OCI-LY1 (cell line): ENCODE data around the gene PLEKHM1.
"Not testable (repeated sequence)": the region's sequence is repeated elsewhere in the genome, so short reads cannot be mapped to it uniquely, and the experiment has no call there.

Experiments used
- H2AFZ ChIP-seq: fragments of 200-600 bp; sonication (generic), shearing (Covaris generic); 2 replicates; pipeline ENCODE4 v1.6.0; 2014; ENCODE audit warnings: antibody characterized with exemption, mild to moderate bottlenecking, low read length
- H3F3A ChIP-seq: fragments of 200-600 bp; sonication (generic), shearing (Covaris generic); 2 replicates; pipeline ENCODE4 v1.6.0; 2014; ENCODE audit warnings: mild to moderate bottlenecking, antibody characterized with exemption, low read length, moderate library complexity; ENCODE audit not compliant: insufficient read depth
- H3K27ac ChIP-seq: fragments of 200-600 bp; sonication (generic); 2 replicates; pipeline ENCODE4 v1.5.1; 2014; ENCODE audit warnings: low read length, mixed run types, mild to moderate bottlenecking, low read depth; ENCODE audit not compliant: poor library complexity, severe bottlenecking
- H3K27me3 ChIP-seq: fragments of 200-600 bp; sonication (generic); 2 replicates; pipeline ENCODE4 v1.6.0; 2014; ENCODE audit warnings: antibody characterized with exemption, mild to moderate bottlenecking, low read length, moderate library complexity; ENCODE audit not compliant: insufficient read depth
- H3K36me3 ChIP-seq: fragments of 200-600 bp; sonication (generic); 2 replicates; pipeline ENCODE4 v1.6.1; 2014; ENCODE audit warnings: mild to moderate bottlenecking, antibody characterized with exemption, low read length, moderate library complexity, mixed read lengths; ENCODE audit not compliant: insufficient read depth
- H3K4me1 ChIP-seq: fragments of 200-600 bp; sonication (generic); 2 replicates; pipeline ENCODE4 v1.5.1; 2014; ENCODE audit warnings: mild to moderate bottlenecking, low read length, moderate library complexity; ENCODE audit not compliant: insufficient read depth, severe bottlenecking
- H3K4me2 ChIP-seq: fragments of 200-600 bp; sonication (generic), shearing (Covaris generic); 2 replicates; pipeline ENCODE4 v1.6.1; 2014; ENCODE audit warnings: low read length
- H3K4me3 ChIP-seq: fragments of 200-600 bp; sonication (generic); 2 replicates; pipeline ENCODE4 v1.5.1; 2014; ENCODE audit warnings: low read length, low read depth, mild to moderate bottlenecking, mixed read lengths; ENCODE audit not compliant: poor library complexity, severe bottlenecking
- H3K79me2 ChIP-seq: fragments of 200-600 bp; shearing (Covaris generic); 2 replicates; pipeline ENCODE4 v1.6.1; 2016; ENCODE audit warnings: mixed run types, low read length, mixed read lengths; ENCODE audit not compliant: insufficient read depth
- H3K9ac ChIP-seq: fragments of 200-600 bp; sonication (generic), shearing (Covaris generic); 2 replicates; pipeline ENCODE4 v1.6.1; 2014; ENCODE audit warnings: mild to moderate bottlenecking, low read length, mixed read lengths
- H3K9me2 ChIP-seq: fragments of 200-600 bp; sonication (generic), shearing (Covaris generic); 2 replicates; pipeline ENCODE4 v1.6.1; 2014; ENCODE audit warnings: low read depth, mild to moderate bottlenecking, low read length, mixed read lengths
- H3K9me3 ChIP-seq: fragments of 200-600 bp; shearing (Covaris generic); 2 replicates; pipeline ENCODE4 v1.6.1; 2014; ENCODE audit warnings: low read length, mixed read lengths
- H4K20me1 ChIP-seq: fragments of 200-600 bp; sonication (generic), shearing (Covaris generic); 2 replicates; pipeline ENCODE4 v1.6.0; 2016; ENCODE audit warnings: mild to moderate bottlenecking, low read length; ENCODE audit not compliant: insufficient read depth

Gene PLEKHM1

DNA sequence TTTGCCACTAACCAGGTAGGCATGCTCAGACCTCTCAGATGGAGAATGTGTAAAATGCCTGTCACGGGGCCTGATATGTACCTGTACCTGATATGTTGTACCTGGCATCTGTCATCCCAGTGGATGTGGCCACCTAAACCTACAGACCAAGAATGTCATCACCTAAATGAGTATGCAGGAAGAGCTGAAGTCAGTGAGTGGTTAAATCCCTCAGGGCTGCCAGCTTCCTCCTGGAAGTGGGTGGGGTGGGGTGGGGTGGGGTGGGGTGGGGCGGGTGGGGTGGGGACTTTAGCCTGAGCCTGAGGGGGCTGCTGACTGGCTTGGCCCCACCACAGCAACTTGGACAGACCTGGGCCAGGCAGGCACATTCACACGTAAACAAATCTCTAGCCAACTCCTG lies 7.3 kb downstream of the PLEKHM1 start:
- H3K79me2 ChIP-seq, H3K4me2 ChIP-seq, H3K36me3 ChIP-seq, H2AFZ ChIP-seq, H3K27me3 ChIP-seq, H3K4me3 ChIP-seq, H3K27ac ChIP-seq, H4K20me1 ChIP-seq, H3F3A ChIP-seq, H3K4me1 ChIP-seq, H3K9me2 ChIP-seq, H3K9ac ChIP-seq, H3K9me3 ChIP-seq: not testable (repeated sequence)

GRCh38 chr17:45482317-45482716 lies 8.2 kb downstream of the PLEKHM1 start:
- not testable (repeated sequence) for H4K20me1 ChIP-seq

DNA sequence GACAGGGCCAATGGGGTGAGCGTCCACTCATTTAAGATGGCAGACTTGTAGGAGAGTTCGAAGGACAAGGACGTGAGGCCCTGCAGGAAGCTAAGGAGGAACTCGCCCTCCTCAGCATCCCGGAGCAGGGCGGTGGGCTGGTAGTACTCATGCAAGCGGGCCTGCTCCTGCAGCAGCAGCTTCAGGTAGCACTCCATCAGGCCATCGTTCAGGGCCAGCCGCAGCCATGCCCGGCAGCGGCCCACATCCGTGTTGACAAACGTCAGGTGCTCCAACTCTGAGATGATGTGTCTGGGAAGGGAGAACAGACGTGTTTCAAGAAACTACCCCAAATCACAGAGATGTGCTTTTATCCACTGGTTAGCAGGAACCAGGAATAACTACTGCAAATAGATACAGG lies 15.1 kb downstream of the PLEKHM1 start:
- not testable (repeated sequence) for H3F3A ChIP-seq, H3K4me2 ChIP-seq, H3K36me3 ChIP-seq, H4K20me1 ChIP-seq, H3K9me3 ChIP-seq, H3K9me2 ChIP-seq, H3K27ac ChIP-seq, H2AFZ ChIP-seq, H3K27me3 ChIP-seq, H3K4me1 ChIP-seq, H3K4me3 ChIP-seq, H3K79me2 ChIP-seq, H3K9ac ChIP-seq

More at GRCh38 chr17:45482317-45482716, 8.2 kb downstream of the PLEKHM1 start:
- H3K9me3 ChIP-seq, H2AFZ ChIP-seq, H3K27me3 ChIP-seq, H3K4me3 ChIP-seq, H3K9me2 ChIP-seq, H3K9ac ChIP-seq, H3F3A ChIP-seq, H3K4me1 ChIP-seq, H3K79me2 ChIP-seq, H3K36me3 ChIP-seq, H3K27ac ChIP-seq, H3K4me2 ChIP-seq: not testable (repeated sequence)

- not testable (repeated sequence) for H3K9me2 ChIP-seq, H3K36me3 ChIP-seq
Observed at GRCh38 chr17:45472249-45472648, 18.3 kb downstream of the PLEKHM1 start.

GRCh38 chr17:45469204-45469563 lies 21.3 kb downstream of the PLEKHM1 start:
- H3K9me2 ChIP-seq, H3K4me2 ChIP-seq, H3K36me3 ChIP-seq, H3K4me1 ChIP-seq, H3K9me3 ChIP-seq, H3K79me2 ChIP-seq, H4K20me1 ChIP-seq, H3K27ac ChIP-seq, H2AFZ ChIP-seq, H3F3A ChIP-seq, H3K9ac ChIP-seq, H3K27me3 ChIP-seq, H3K4me3 ChIP-seq: not testable (repeated sequence)

More at GRCh38 chr17:45472249-45472648, 18.3 kb downstream of the PLEKHM1 start:
- not testable (repeated sequence) for H2AFZ ChIP-seq, H3K4me2 ChIP-seq, H3K9ac ChIP-seq, H3K4me1 ChIP-seq, H3F3A ChIP-seq, H3K9me3 ChIP-seq, H3K4me3 ChIP-seq, H4K20me1 ChIP-seq, H3K27ac ChIP-seq, H3K79me2 ChIP-seq, H3K27me3 ChIP-seq

GRCh38 chr17:45468293-45469203 lies 22.0 kb downstream of the PLEKHM1 start:
- not testable (repeated sequence) for H2AFZ ChIP-seq, H3K4me1 ChIP-seq, H3K27ac ChIP-seq

GRCh38 chr17:45461524-45462327 lies 28.8 kb downstream of the PLEKHM1 start:
- H3K79me2 ChIP-seq, H3K36me3 ChIP-seq, H2AFZ ChIP-seq, H3K27me3 ChIP-seq, H3K9me2 ChIP-seq, H4K20me1 ChIP-seq, H3F3A ChIP-seq, H3K9me3 ChIP-seq: not testable (repeated sequence)
- Histone ChIP-seq H3K4me3 (peak overlapping the region; percentile 22), H3K9ac (peak overlapping the region; percentile 50; the same call in 1 of the 2 replicates), H3K27ac (peak overlapping the region; percentile 92), H3K4me1 (peaks cover 28% of the 10 kb centered on the region), H3K4me2 (peak overlapping the region; percentile 48; the same call in 1 of the 2 replicates)

More at GRCh38 chr17:45468293-45469203, 22.0 kb downstream of the PLEKHM1 start:
- H3F3A ChIP-seq, H3K79me2 ChIP-seq, H3K36me3 ChIP-seq, H3K4me3 ChIP-seq, H3K4me2 ChIP-seq, H4K20me1 ChIP-seq, H3K9ac ChIP-seq, H3K9me2 ChIP-seq, H3K9me3 ChIP-seq, H3K27me3 ChIP-seq: not testable (repeated sequence)
